HL-60 (cell line): ENCODE measurements around the gene SELENBP1.

Experiments used
- DNase-seq, 2 experiments: peaks; one replicate each; pipeline ENCODE4 v3.0.0-alpha.2; 2010 to 2020; ENCODE audit warnings: low read depth in 1 of 2, low spot score in 1 of 2
- H3K27ac ChIP-seq: fragments of 250-450 bp; sonication (Bioruptor Pico); replicated peaks from 2 replicates; pipeline ENCODE4 v1.5.1; 2020; ENCODE audit warnings: mild to moderate bottlenecking, moderate library complexity
- H3K27me3 ChIP-seq: fragments of 250-450 bp; sonication (Bioruptor Pico); 2 replicates; pipeline ENCODE4 v1.5.1; 2021; ENCODE audit warnings: mild to moderate bottlenecking, moderate library complexity; ENCODE audit not compliant: insufficient read depth, poor library complexity, severe bottlenecking
- H3K4me3 ChIP-seq: replicated peaks from 2 replicates; pipeline ENCODE4 v1.5.1; 2011; ENCODE audit warnings: mild to moderate bottlenecking, control low read depth, low read length; ENCODE audit not compliant: insufficient read depth
- GABPA ChIP-seq: IDR thresholded peaks from 2 replicates; pipeline ENCODE4 v1.6.1; 2012; ENCODE audit warnings: low read depth
- POLR2AphosphoS5 ChIP-seq: IDR thresholded peaks from 2 replicates; pipeline ENCODE4 v1.6.1; 2012; ENCODE audit warnings: low read depth
- REST ChIP-seq: IDR thresholded peaks from 2 replicates; pipeline ENCODE4 v1.6.1; 2012; ENCODE audit warnings: low read depth; ENCODE audit not compliant: insufficient replicate concordance
- SPI1 ChIP-seq: IDR thresholded peaks from 2 replicates; pipeline ENCODE4 v1.6.1; 2012; ENCODE audit warnings: low read depth, mild to moderate bottlenecking, borderline replicate concordance
- TF ChIP-seq, protein P1 (sequence below): IDR thresholded peaks from one replicate; pipeline ENCODE4 v1.5.1; 2011; ENCODE audit warnings: low read length, control low read depth, inconsistent platforms; ENCODE audit not compliant: insufficient read depth

The SELENBP1 gene

GRCh38 chr1:151405187-151405951 lies 32.9 kb upstream of the SELENBP1 start:
- no peak for DNase-seq
- TF ChIP-seq GABPA (no peak), SPI1 (no peak), POLR2AphosphoS5 (0 out of 2 replicates have a peak, but pooled peaks have one; percentile 12), REST (no peak)
- TF ChIP-seq, protein P1, sequence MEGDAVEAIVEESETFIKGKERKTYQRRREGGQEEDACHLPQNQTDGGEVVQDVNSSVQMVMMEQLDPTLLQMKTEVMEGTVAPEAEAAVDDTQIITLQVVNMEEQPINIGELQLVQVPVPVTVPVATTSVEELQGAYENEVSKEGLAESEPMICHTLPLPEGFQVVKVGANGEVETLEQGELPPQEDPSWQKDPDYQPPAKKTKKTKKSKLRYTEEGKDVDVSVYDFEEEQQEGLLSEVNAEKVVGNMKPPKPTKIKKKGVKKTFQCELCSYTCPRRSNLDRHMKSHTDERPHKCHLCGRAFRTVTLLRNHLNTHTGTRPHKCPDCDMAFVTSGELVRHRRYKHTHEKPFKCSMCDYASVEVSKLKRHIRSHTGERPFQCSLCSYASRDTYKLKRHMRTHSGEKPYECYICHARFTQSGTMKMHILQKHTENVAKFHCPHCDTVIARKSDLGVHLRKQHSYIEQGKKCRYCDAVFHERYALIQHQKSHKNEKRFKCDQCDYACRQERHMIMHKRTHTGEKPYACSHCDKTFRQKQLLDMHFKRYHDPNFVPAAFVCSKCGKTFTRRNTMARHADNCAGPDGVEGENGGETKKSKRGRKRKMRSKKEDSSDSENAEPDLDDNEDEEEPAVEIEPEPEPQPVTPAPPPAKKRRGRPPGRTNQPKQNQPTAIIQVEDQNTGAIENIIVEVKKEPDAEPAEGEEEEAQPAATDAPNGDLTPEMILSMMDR, result no peak

DNA sequence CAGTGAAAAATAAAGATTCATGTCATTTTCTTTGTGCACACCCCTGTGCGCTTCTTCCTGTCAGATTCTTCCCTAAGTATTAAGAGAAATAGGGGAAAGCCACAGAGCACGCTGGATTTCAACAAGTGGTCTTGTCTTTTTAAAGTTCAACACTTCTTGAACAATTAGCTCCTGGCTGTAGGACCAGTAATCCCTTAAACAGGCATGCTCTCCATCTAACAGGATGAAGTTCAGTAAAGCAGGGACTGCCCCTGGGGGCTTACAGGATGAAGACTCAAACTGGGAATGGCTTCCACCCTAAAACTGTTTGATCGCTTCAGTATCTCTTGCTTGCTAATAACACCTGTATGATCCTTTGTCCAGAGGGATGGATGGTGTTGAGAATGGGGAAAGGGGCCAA lies 31.1 kb upstream of the SELENBP1 start:
- H3K27me3 ChIP-seq, result no peaks in the 10 kb centered on the region
- H3K27ac ChIP-seq, result no peak overlapping the region
- TF ChIP-seq, protein P1, result no peak
- no peak for TF ChIP-seq SPI1
- H3K4me3 ChIP-seq, result no peak overlapping the region
- no peak for DNase-seq

More at GRCh38 chr1:151405187-151405951, 32.9 kb upstream of the SELENBP1 start:
- Histone ChIP-seq H3K27me3 (no peaks in the 10 kb centered on the region), H3K4me3 (no peak overlapping the region), H3K27ac (no peak overlapping the region)

DNA sequence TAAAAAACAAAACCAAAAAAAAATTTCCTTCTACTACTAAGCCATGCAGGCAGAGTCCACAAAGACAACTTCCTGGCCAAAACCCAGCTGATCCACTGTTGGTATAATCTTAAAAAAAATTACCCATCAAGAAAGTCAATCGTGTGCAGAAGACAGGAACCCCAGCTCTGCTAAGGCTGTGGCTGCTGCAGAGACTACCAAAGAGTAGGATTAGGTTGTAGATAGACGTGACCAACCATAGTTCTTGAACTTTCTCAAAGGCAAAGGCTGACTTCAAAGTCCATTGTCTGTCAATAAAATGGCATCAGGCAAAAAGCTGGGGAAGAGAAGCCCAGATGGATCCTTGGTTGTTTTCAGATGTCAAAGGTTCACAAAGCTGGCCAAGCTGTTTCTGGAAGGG lies 30.3 kb upstream of the SELENBP1 start:
- no peak for TF ChIP-seq REST
- no peak overlapping the region for H3K4me3 ChIP-seq
- no peak overlapping the region for H3K27ac ChIP-seq
- DNase-seq, result no peak
- no peaks in the 10 kb centered on the region for H3K27me3 ChIP-seq

GRCh38 chr1:151401860-151402259 lies 29.4 kb upstream of the SELENBP1 start:
- Histone ChIP-seq H3K27ac (no peak overlapping the region), H3K4me3 (no peak overlapping the region), H3K27me3 (no peaks in the 10 kb centered on the region)
- DNase-seq, result no peak
- TF ChIP-seq SPI1 (no peak), POLR2AphosphoS5 (no peak), REST (no peak), GABPA (no peak)
- TF ChIP-seq, protein P1, result no peak
